NCI-H2227 treated with DMSO at 0.1 percent for 48 hours (cell line): ENCODE data around the gene RAPGEF2.
"Not testable (repeated sequence)": the region's sequence is repeated elsewhere in the genome, so short reads cannot be mapped to it uniquely, and the experiment has no call there.

ENCODE experiments used
- DNase-seq: peaks from one replicate; lab custom pipeline; 2025; lab: John Stamatoyannopoulos, UW

Gene RAPGEF2

GRCh38 chr4:159162576-159162975, 59.7 kb downstream of the RAPGEF2 start:
- DNase-seq: no peak

- no peak for DNase-seq
These were observed 60.6 kb downstream of the RAPGEF2 start for GRCh38 chr4:159163521-159163920.

GRCh38 chr4:159169404-159170302, 66.8 kb downstream of the RAPGEF2 start:
- DNase-seq: no peak

DNA sequence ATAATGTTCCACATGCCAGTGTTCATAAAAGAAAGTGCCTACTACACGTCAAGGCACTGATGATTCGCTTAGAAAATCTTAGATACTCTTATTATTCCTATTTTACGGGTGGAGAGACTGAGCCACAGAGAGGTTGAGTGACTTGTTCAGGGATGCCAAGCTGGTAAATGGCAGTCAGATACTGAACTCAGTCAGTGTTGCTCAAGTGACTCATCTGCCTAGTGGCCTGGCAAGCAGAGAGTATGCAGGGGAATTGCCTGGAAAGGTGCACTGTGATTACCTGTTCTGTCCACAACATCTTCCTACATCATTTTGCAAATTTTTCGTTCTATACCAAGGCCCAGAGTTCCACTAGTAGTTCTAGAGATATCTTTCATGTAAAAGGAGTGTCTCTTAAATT, 68.4 kb downstream of the RAPGEF2 start:
- no peak for DNase-seq

DNA sequence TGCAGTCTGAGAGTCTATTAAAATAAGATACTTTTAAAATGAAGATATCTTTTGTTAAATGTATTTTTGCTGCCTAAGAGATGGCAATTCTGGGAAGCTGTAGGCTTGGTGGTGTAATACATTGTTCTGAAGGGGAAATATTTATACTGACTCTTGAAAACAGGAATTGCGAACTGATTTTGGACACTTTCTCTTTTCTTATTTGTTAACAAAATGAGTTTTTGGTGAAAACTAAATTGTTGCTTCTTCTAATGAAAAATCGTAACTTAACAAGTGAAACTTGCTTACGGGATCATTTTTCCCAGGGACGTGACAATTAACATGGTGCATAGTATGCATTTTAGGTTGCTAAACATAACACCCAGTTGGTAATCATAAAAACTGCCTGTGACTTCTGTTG, 71.0 kb downstream of the RAPGEF2 start:
- DNase-seq: no peak

DNA sequence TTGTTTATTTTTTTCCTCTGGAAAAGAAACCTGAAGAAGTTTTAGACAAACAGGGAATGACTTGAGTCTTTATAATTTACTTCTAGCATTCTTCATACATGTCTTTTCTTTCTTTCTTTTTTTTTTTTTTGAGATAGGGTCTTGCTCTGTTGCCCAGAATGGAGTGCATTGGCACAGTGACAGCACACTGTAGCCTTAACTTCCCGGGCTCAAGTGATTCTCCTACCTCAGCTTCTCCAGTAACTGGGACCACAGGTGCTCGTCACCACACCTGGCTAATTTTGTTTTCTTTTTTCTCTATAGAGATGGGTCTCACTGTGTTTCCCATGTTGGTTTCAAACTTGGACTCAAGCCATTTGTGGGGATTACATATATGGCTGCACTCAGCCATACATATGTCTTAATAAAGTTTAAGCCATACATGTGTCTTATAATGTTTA, 71.8 kb downstream of the RAPGEF2 start:
- DNase-seq: no peak

- peak; percentile 66 for DNase-seq
These were observed 72.5 kb downstream of the RAPGEF2 start for GRCh38 chr4:159175085-159175988.

GRCh38 chr4:159175989-159176375, 73.1 kb downstream of the RAPGEF2 start:
- no peak for DNase-seq

DNA sequence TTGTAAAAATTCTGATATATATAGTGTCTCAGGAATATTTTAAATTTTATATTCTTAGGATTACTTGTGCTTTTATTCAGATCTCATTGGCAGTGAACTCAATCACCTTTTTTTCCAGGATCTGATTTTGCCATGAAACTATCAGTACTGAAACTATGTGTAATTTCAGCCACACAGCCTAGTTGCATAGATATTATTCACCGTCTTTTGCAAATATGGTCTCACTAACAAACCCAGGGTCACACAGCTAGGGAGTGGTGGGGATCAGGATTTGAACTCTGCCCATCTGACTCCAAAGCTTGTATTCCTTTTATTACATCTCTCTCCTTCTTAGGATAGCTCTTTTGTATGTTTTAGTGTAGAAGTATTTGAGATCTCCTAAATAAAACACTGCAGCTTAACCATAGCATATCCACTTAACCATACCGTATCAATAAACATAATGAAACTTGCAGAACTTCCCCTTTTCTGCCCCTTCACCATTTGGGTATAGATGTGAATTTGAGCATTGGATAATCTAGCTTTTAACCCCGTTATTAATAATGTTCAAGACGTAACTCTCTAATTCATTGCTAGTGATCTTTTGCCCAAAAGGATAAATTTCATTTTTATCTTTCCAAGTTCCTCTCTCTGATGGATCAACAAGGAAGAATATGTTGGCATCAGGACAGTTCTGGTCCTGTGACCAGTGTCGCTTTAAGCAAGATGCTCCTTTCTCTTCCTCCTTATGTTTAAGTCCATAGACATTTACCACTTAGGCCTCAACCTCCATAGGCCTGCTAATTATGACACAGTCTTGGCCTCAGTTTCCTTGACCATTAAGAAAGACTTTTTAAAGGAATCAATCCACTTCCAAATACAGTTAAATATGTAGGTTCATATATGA, 74.6 kb downstream of the RAPGEF2 start:
- no peak for DNase-seq

DNA sequence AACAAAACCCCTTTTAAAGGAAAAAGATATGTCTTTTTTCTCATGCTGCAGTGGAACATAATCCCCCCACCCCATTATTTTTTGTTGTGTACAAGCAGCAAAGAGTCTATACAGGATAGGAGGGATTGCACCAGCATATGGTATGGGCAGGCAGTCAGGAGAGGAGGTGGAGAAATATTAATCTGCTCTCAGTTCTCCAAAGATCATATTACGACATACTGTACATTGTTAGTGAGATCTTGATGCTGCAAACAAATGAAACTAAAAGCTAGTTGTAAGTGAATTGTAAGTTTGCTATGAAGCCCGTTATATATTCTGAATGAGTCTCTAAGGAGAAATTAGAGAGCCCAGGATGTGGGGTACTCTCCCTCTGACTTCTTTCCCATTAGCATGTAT, 75.3 kb downstream of the RAPGEF2 start:
- no peak for DNase-seq

- DNase-seq: no peak
These were observed 76.4 kb downstream of the RAPGEF2 start for GRCh38 chr4:159178979-159179969.

DNA sequence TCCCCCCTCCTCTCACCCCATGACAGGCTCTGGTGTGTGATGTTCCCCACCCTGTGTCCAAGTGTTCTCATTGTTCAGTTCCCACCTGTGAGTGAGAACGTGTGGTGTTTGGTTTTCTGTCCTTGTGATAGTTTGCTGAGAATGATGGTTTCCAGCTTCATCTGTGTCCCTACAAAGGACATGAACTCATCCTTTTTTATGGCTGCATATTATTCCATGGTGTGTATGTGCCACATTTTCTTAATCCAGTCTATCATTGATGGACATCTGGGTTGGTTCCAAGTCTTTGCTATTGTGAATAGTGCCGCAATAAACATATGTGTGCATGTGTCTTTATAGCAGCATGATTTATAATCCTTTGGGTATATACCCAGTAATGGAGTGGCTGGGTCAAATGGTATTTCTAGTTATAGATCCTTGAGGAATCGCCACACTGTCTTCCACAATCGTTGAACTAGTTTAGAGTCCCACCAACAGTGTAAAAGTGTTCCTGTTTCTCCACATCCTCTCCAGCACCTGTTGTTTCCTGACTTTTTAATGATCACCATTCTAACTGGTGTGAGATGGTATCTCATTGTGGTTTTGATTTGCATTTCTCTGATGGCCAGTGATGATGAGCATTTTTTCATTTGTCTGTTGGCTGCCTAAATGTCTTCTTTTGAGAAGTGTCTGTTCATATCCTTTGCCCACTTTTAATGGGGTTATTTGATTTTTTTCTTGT, 81.2 kb downstream of the RAPGEF2 start:
- not testable (repeated sequence) for DNase-seq

DNA sequence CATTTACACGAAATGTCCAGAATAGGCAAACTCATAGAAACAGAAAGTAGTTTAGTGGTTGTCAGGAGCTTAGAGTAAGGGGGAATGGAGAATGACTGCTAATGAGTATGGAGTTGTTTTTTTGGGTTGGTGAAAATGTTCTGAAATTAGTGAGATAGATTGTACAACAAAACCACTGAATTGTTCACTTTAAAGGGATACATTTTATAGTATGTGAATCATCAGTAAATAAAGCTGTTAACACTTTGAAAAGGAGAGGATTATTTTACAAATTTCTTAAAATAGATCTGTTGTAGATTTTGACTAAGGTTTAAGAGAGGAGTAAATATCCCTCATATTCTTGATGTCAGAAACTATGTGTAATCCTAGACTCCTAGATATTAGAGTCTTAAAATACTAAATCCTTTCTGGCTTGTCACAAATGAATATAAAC, 82.7 kb downstream of the RAPGEF2 start:
- DNase-seq: no peak

- DNase-seq: no peak
These were observed 85.8 kb downstream of the RAPGEF2 start for GRCh38 chr4:159188646-159189045.

- DNase-seq: no peak
These were observed 87.8 kb downstream of the RAPGEF2 start for GRCh38 chr4:159190651-159191050.

- no peak for DNase-seq
These were observed 89.1 kb downstream of the RAPGEF2 start for GRCh38 chr4:159191989-159192388.

- no peak for DNase-seq
These were observed 90.3 kb downstream of the RAPGEF2 start for GRCh38 chr4:159193046-159193620.

GRCh38 chr4:159195361-159195769, 92.5 kb downstream of the RAPGEF2 start:
- DNase-seq: no peak

DNA sequence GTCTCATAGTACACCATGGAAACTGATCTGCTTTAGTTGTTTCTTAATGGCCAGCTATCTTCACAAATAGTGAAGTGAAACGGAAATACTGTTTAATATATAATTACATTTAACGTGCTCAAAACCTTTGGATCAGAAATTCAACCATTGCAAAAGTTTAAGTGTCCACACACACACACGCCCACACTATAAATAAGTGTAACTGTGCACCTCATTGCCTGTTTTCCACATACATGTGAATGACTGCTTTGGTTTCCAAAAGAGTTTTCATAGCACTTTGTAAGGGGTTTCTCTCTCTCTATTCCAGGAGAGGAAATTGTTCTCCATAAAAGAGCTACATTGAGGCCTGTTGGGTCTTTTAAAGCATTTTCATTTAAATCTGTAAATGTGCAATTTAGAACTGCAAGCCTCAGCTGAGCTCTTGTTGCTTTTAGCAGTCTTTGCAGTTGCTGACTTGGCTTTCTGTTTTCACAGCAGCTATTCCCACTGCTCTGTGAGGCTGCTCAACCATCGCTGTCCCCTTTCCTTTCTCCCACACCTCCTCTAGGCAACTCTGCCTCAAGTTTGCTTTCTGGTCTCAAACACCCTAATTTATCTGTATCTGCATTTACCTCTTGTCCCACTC, 94.5 kb downstream of the RAPGEF2 start:
- DNase-seq: no peak
